PFSK-1 (cell line): Measurements from ENCODE around the gene MATN1.

ENCODE experiments used
- POLR2AphosphoS5 ChIP-seq: IDR thresholded peaks from 2 replicates; pipeline ENCODE4 v1.6.1; 2012; ENCODE audit warnings: low read depth, mild to moderate bottlenecking, control low read depth, low read length, moderate library complexity
- REST ChIP-seq, 2 experiments: IDR thresholded peaks; 2 replicates each; pipeline versions ENCODE4 v1.6.1 to v1.8.0; 2011 to 2012; ENCODE audit warnings: low read depth in 2 of 2, low read length in 2 of 2, control low read depth in 1 of 2, inconsistent platforms in 1 of 2, mild to moderate bottlenecking in 1 of 2, moderate library complexity in 1 of 2; ENCODE audit not compliant: insufficient read depth in 1 of 2
- SIN3A ChIP-seq: IDR thresholded peaks from 2 replicates; pipeline ENCODE4 v1.6.1; 2012; ENCODE audit warnings: mild to moderate bottlenecking, low read length, moderate library complexity, borderline replicate concordance; ENCODE audit not compliant: insufficient read depth
- TAF1 ChIP-seq: IDR thresholded peaks from 2 replicates; pipeline ENCODE4 v1.6.1; 2012; ENCODE audit warnings: low read length, control low read depth, borderline replicate concordance; ENCODE audit not compliant: insufficient read depth

GRCh38 chr1:30768830-30769718, 45.7 kb upstream of the MATN1 start:
- TF ChIP-seq SIN3A = no peak
- TF ChIP-seq REST (IDR thresholded peaks at IDR 0.05; ENCODE audit: insufficient read depth in 1 of 2, low read depth in 2 of 2, low read length in 2 of 2) = no peak
- no peak for TF ChIP-seq POLR2AphosphoS5
- TF ChIP-seq TAF1 = no peak
